Measurements from ENCODE around the gene EDN1. TPM values are rescaled to one million over a fixed set of nuclear protein-coding genes. Genes with fewer than 3 reads are reported as not detected.

EDN1 gene
- total and polyA plus RNA-seq, 2 of the 13 experiments (the other 11 are each of a cell fraction or from before 2014, with no cell fraction given) = 0.15 to 1.2 TPM

DNA sequence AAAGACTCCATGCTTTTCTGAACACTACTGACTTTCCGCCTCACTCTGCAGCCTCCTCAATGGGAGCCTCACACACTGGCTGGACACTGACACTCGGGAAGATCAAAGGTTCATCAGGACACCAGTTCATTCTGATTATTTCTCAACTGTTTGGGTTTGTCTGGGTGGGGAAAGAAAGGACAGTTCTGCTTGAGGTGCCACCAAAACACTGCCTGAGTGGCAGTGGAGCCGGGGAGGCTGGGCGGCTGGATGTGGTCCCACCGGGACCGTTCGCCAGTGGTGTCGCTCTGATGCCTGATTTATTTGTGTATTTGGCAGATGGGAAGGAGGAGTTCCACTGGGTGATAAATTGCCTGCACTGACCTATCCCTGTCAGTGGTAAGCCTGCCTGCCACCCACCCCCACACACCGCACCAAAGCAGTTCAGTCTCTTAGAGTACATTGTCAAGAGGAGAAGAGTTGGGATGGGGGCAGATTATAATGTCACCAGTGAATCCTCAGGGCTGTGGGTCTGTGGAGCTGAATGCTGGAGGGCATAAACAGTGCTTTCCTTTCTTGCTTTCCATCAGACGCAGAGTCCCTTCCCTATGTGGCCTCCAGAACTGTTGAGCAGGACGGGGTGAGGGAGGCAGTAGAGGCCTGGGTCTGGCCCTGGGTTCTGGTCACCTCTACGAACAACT is 49.8 kb downstream of the EDN1 start (continued):
- TF ChIP-seq, protein P1, sequence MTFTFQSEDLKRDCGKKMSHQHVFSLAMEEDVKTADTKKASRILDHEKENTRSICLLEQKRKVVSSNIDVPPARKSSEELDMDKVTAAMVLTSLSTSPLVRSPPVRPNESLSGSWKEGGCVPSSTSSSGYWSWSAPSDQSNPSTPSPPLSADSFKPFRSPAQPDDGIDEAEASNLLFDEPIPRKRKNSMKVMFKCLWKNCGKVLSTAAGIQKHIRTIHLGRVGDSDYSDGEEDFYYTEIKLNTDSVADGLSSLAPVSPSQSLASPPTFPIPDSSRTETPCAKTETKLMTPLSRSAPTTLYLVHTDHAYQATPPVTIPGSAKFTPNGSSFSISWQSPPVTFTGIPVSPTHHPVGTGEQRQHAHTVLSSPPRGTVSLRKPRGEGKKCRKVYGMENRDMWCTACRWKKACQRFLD (CRISPR knock-in tag; IDR thresholded peaks at IDR 0.05; ENCODE audit: borderline replicate concordance) = 0 out of 2 replicates have a peak, but pooled peaks have one; percentile 30
- TF ChIP-seq ZNF547 (CRISPR knock-in tag; IDR thresholded peaks at IDR 0.05) (no peak), ZFP36 (IDR thresholded peaks at IDR 0.05; ENCODE audit: borderline replicate concordance, low read depth, low read length, partially characterized antibody) (no peak), FOSL2 (CRISPR knock-in tag; IDR thresholded peaks at IDR 0.05) (peak; percentile 46), TAF15 (IDR thresholded peaks at IDR 0.05; ENCODE audit: low read depth, low read length, poor library complexity, severe bottlenecking) (no peak), MTF2 (CRISPR knock-in tag; IDR thresholded peaks at IDR 0.05; ENCODE audit: borderline replicate concordance) (no peak), NONO (IDR thresholded peaks at IDR 0.05) (no peak), NONO (CRISPR knock-in tag; conservative IDR thresholded peaks at IDR 0.05) (no peak), RAD51 (IDR thresholded peaks at IDR 0.05; ENCODE audit: borderline replicate concordance) (no peak), HNF4A (CRISPR knock-in tag; IDR thresholded peaks at IDR 0.05) (peak; percentile 67)
- TF ChIP-seq, protein P2, sequence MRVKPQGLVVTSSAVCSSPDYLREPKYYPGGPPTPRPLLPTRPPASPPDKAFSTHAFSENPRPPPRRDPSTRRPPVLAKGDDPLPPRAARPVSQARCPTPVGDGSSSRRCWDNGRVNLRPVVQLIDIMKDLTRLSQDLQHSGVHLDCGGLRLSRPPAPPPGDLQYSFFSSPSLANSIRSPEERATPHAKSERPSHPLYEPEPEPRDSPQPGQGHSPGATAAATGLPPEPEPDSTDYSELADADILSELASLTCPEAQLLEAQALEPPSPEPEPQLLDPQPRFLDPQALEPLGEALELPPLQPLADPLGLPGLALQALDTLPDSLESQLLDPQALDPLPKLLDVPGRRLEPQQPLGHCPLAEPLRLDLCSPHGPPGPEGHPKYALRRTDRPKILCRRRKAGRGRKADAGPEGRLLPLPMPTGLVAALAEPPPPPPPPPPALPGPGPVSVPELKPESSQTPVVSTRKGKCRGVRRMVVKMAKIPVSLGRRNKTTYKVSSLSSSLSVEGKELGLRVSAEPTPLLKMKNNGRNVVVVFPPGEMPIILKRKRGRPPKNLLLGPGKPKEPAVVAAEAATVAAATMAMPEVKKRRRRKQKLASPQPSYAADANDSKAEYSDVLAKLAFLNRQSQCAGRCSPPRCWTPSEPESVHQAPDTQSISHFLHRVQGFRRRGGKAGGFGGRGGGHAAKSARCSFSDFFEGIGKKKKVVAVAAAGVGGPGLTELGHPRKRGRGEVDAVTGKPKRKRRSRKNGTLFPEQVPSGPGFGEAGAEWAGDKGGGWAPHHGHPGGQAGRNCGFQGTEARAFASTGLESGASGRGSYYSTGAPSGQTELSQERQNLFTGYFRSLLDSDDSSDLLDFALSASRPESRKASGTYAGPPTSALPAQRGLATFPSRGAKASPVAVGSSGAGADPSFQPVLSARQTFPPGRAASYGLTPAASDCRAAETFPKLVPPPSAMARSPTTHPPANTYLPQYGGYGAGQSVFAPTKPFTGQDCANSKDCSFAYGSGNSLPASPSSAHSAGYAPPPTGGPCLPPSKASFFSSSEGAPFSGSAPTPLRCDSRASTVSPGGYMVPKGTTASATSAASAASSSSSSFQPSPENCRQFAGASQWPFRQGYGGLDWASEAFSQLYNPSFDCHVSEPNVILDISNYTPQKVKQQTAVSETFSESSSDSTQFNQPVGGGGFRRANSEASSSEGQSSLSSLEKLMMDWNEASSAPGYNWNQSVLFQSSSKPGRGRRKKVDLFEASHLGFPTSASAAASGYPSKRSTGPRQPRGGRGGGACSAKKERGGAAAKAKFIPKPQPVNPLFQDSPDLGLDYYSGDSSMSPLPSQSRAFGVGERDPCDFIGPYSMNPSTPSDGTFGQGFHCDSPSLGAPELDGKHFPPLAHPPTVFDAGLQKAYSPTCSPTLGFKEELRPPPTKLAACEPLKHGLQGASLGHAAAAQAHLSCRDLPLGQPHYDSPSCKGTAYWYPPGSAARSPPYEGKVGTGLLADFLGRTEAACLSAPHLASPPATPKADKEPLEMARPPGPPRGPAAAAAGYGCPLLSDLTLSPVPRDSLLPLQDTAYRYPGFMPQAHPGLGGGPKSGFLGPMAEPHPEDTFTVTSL (CRISPR knock-in tag; IDR thresholded peaks at IDR 0.05; ENCODE audit: borderline replicate concordance) = 0 out of 2 replicates have a peak, but pooled peaks have one; percentile 61
- TF ChIP-seq, protein P3, sequence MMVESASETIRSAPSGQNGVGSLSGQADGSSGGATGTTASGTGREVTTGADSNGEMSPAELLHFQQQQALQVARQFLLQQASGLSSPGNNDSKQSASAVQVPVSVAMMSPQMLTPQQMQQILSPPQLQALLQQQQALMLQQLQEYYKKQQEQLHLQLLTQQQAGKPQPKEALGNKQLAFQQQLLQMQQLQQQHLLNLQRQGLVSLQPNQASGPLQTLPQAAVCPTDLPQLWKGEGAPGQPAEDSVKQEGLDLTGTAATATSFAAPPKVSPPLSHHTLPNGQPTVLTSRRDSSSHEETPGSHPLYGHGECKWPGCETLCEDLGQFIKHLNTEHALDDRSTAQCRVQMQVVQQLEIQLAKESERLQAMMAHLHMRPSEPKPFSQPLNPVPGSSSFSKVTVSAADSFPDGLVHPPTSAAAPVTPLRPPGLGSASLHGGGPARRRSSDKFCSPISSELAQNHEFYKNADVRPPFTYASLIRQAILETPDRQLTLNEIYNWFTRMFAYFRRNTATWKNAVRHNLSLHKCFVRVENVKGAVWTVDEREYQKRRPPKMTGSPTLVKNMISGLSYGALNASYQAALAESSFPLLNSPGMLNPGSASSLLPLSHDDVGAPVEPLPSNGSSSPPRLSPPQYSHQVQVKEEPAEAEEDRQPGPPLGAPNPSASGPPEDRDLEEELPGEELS (CRISPR knock-in tag; IDR thresholded peaks at IDR 0.05) = peak; percentile 26; the same call in 1 of the 2 replicates
- TF ChIP-seq, protein P4, sequence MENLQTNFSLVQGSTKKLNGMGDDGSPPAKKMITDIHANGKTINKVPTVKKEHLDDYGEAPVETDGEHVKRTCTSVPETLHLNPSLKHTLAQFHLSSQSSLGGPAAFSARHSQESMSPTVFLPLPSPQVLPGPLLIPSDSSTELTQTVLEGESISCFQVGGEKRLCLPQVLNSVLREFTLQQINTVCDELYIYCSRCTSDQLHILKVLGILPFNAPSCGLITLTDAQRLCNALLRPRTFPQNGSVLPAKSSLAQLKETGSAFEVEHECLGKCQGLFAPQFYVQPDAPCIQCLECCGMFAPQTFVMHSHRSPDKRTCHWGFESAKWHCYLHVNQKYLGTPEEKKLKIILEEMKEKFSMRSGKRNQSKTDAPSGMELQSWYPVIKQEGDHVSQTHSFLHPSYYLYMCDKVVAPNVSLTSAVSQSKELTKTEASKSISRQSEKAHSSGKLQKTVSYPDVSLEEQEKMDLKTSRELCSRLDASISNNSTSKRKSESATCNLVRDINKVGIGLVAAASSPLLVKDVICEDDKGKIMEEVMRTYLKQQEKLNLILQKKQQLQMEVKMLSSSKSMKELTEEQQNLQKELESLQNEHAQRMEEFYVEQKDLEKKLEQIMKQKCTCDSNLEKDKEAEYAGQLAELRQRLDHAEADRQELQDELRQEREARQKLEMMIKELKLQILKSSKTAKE (CRISPR knock-in tag; IDR thresholded peaks at IDR 0.05; ENCODE audit: borderline replicate concordance) = 0 out of 2 replicates have a peak, but pooled peaks have one; percentile 35
